ENCODE data around the gene TFF1. TPM values are rescaled to one million over a fixed set of nuclear protein-coding genes. Genes with fewer than 3 reads are reported as not detected.

TFF1 gene
- total RNA-seq, 4 donors from 2014 or later = not detected

DNA sequence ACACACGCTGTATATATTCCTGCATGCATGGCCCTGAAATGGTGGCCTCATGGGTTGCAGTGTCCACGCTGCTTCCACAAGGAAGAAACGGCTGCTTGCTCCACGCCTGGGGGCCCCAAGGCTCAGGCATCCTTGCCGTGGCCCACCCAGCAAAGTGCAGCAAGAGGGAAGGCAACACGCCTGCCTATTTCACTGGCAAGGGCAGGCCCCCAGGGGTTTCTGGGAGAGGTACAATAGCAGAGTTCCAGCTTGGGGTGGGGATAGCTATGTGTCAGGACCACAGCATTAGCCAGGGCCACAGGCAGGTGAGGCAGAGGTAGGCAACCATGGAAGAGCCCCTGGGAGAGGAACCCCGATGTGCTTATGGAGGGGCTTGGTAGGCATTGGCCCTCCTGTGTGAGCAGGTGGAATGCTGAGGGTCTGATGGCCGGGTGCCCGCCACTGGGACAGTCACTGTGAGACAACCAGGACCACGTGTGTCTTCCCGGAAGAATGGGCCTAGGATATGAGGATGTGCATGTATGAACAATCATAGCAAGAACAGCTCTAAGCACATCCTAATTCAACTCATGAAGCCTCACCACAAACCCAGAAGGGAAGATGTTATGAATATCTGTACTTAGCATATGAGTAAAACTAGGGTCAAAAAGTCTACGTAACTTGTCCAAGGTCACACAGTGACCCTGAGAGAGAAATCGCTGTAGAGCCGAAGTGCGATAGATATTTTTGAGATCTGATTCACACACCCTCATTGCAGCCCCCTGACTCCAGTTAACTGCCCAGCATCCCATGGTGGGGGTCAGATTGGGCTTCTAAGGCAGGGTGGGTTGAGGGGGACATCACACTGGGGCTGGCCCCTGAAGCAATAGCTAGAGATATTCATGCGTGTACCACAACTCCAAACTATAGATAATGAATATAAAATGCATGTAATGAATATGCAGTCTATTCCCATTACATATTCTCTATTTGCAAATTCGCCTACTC, 27.3 kb downstream of the TFF1 start:
- ATAC-seq (ENCODE audit: low FRiP score) (no peak), DNase-seq (ENCODE audit: low spot score) (no peak)
- TF ChIP-seq, protein P1, sequence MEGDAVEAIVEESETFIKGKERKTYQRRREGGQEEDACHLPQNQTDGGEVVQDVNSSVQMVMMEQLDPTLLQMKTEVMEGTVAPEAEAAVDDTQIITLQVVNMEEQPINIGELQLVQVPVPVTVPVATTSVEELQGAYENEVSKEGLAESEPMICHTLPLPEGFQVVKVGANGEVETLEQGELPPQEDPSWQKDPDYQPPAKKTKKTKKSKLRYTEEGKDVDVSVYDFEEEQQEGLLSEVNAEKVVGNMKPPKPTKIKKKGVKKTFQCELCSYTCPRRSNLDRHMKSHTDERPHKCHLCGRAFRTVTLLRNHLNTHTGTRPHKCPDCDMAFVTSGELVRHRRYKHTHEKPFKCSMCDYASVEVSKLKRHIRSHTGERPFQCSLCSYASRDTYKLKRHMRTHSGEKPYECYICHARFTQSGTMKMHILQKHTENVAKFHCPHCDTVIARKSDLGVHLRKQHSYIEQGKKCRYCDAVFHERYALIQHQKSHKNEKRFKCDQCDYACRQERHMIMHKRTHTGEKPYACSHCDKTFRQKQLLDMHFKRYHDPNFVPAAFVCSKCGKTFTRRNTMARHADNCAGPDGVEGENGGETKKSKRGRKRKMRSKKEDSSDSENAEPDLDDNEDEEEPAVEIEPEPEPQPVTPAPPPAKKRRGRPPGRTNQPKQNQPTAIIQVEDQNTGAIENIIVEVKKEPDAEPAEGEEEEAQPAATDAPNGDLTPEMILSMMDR (IDR thresholded peaks at IDR 0.05) = no peak

DNA sequence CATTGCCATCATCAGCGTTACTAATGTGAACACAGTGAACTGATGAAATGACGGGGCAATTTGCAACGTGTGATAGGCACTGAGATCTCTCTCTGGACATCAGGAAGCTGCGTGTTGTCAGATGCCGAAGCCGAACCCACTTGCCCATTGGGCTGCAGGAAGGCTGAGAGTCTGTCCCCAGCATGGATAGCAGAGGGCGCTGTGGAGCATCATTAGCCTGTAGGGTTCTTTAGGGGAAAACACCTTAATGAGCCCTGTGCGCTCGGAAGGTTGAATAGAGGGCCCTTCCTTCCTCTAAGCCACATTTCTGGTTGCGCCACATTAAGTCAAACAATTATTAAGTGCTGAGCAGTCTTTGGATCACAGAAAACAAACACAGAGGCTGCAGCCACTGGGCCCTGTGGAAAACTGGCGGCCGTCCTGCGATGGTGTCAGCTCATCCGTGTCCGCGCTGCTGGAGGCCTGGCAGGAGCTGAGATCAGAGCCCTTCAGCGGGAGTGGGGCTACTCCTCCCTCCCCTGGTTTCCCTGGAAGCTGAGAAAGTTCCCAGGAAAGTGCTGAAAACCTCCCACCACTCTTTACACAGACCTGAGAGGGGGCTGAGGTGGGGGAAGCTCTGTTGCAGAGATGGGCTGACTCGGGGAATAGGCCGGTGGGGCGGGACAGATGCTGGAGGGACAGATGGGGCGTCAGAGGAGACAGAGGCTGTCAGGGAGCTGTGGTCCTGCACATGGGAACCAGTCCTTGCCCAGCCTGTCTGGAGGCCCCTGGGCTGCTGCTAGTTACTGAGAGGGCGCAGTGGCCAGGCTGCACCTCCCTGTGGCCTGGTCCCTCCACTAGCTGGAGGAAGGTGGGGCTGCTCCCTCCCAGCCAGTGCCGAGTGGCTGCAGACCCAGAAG, 28.3 kb downstream of the TFF1 start:
- TF ChIP-seq, protein P1 (IDR thresholded peaks at IDR 0.05) = no peak
- peak; percentile 61 for DNase-seq (ENCODE audit: low spot score)
- peak; percentile 80 for ATAC-seq (ENCODE audit: low FRiP score)

DNA sequence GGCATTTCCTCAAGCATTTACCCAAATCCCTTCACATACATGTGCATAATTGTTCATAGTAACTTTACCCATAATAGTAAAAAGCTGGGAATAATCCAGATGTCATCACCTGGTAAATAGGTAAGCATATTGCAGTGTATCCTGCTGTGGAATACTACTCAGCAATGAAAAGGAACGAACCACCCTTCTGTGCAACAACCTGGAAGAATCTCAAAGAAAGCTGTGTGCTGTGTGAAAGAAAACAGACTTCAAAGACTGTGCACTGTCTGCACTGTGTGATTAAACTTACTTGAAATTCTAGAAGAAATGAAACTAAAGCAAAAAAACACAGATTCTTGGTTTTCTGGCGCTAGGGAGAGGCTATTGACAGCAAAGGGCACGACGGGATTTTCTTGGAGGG, 29.1 kb downstream of the TFF1 start:
- TF ChIP-seq, protein P1 (IDR thresholded peaks at IDR 0.05) = no peak
- ATAC-seq (ENCODE audit: low FRiP score) = no peak

DNA sequence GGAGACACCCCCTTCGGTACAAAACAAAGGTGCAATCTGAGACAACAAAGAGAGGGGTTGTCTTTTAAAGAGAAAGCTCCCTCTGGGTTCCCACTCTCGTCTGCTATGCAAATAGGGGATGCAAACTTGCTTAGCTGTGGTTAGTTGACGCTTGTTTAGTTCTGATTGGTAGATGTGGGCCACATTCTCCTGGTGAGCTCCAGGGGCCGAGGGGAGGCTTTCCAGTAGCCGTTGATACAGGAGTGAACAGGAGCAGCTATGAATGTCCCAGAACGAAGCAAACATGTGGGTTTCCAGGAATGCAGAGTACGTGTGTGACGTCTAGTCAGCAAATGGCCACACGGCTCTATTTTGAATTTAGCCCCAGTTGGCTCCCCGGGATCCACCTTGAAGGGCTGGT, 30.3 kb downstream of the TFF1 start:
- DNase-seq (ENCODE audit: low spot score) = no peak
- ATAC-seq (ENCODE audit: low FRiP score) = no peak
- TF ChIP-seq, protein P1 (IDR thresholded peaks at IDR 0.05) = no peak

More for the DNA sequence above, 29.1 kb downstream of the TFF1 start:
- no peak for DNase-seq (ENCODE audit: low spot score)

DNA sequence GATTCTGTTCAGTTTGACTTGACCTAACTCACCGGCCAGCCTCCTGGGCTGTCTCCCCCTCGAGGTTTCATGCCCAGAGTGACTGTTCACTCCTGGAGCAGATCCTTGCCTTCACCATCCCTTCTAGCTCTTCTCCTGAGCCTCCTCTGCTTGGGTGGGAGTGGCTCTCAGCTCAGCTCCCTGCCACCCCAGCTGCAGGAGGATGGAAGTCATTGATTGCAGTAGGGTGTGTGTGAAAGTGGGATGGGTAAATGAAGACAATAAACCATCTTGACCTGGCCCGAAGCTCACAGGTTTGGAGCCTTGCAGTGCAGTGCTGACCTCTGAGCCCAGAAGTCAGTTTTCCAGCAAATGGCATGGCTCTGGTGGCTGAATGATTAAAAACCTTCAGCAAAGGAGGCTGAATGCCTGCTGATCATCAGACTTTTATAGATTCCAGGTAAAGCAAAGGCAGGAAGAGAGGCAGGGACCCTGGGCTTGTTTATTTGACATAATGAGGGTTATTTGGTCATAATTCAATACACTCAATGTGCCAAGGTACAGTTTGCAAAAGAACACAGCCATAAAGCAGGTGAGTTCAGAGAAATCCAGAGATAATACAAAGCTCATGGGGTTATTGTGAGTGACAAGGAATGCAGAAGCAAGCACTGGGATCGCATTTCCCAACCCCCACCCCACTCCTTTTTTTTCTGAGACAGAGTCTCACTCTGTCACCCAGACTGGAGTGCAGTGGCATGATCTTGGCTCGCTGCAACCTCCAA, 33.6 kb downstream of the TFF1 start:
- TF ChIP-seq, protein P1 (IDR thresholded peaks at IDR 0.05) = no peak
- ATAC-seq (ENCODE audit: low FRiP score) (no peak), DNase-seq (ENCODE audit: low spot score) (no peak)

DNA sequence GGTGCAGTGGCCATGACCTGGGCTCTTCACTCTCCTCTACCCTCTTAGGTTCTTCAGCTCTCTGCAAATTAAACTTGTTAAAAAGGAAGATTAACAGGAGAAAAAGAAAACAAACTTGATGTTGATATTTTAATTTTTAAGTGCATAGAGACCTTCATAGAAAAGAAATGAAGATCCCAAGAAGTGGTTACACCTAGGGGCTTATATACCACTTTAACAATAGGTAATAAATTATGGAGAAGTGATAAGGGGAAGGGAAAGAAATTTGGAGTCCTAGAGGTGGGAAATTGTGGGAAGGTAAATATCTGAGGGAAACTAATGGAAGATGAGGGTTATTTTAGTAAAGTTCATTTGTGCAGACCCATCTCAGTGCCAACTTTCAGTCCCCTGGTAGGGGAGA, 34.7 kb downstream of the TFF1 start:
- TF ChIP-seq, protein P1 (IDR thresholded peaks at IDR 0.05) = no peak
- ATAC-seq (ENCODE audit: low FRiP score) = no peak

More for the DNA sequence above, 34.7 kb downstream of the TFF1 start:
- no peak for DNase-seq (ENCODE audit: low spot score)
